H1 (cell line): ENCODE measurements around the gene DNAJC16. TPM values are rescaled to one million over a fixed set of nuclear protein-coding genes. Genes with fewer than 3 reads are reported as not detected.
A peak's percentile ranks its signal among the peaks of the same experiment; 100 is the strongest.

Experiments
- ATF2 ChIP-seq: IDR thresholded peaks from 2 replicates; pipeline ENCODE4 v1.6.1; 2012; ENCODE audit warnings: low read length, inconsistent platforms
- ATF3 ChIP-seq: IDR thresholded peaks from 2 replicates; pipeline ENCODE4 v1.6.1; 2011; ENCODE audit warnings: low read depth, mild to moderate bottlenecking, low read length; ENCODE audit not compliant: insufficient read depth
- CTCF ChIP-seq, 3 experiments: IDR thresholded peaks; 1 replicate in 2 of 3; 2 replicates in 1 of 3; pipeline versions ENCODE4 v1.5.1 to v1.6.1; 2011; ENCODE audit warnings: low read length in 3 of 3, mild to moderate bottlenecking in 3 of 3, inconsistent platforms in 2 of 3, low read depth in 1 of 3, moderate library complexity in 1 of 3; ENCODE audit not compliant: insufficient read depth in 1 of 3; ENCODE audit errors: control extremely low read depth in 1 of 3
- EGR1 ChIP-seq: IDR thresholded peaks from 2 replicates; pipeline ENCODE4 v1.6.1; 2011; ENCODE audit warnings: low read depth, low read length, borderline replicate concordance
- HDAC6 ChIP-seq: IDR thresholded peaks from one replicate; pipeline ENCODE4 v1.7.1; 2012; ENCODE audit warnings: low read depth, mild to moderate bottlenecking, inconsistent platforms, low read length, moderate library complexity
- JUN ChIP-seq: IDR thresholded peaks from 2 replicates; pipeline ENCODE4 v1.6.1; 2011; ENCODE audit warnings: low read depth, mild to moderate bottlenecking, improper control_type of control experiment, low read length
- KDM1A ChIP-seq: fragments of 200-600, 300-600 bp; sonication (generic); IDR thresholded peaks from 2 replicates; pipeline ENCODE4 v1.7.1; 2016; ENCODE audit warnings: mild to moderate bottlenecking, low read length, borderline replicate concordance
- NRF1 ChIP-seq: IDR thresholded peaks from 2 replicates; pipeline ENCODE4 v1.6.1; 2011; ENCODE audit warnings: mild to moderate bottlenecking, low read depth, low read length, improper control_type of control experiment
- PHF8 ChIP-seq: fragments of 200-600 bp; sonication (generic); conservative IDR thresholded peaks from 2 replicates; pipeline ENCODE4 v1.7.1; 2012; ENCODE audit warnings: low read depth, mild to moderate bottlenecking, inconsistent platforms, low read length, moderate library complexity
- RFX5 ChIP-seq: IDR thresholded peaks from 2 replicates; pipeline ENCODE4 v1.6.1; 2011; ENCODE audit warnings: low read depth, low read length, improper control_type of control experiment, borderline replicate concordance
- RXRA ChIP-seq: IDR thresholded peaks from 2 replicates; pipeline ENCODE4 v1.6.1; 2011; ENCODE audit warnings: low read depth, mild to moderate bottlenecking, low read length, moderate library complexity; ENCODE audit not compliant: insufficient read depth
- SAP30 ChIP-seq: fragments of 300-600 bp; sonication (generic); IDR thresholded peaks from 2 replicates; pipeline ENCODE4 v1.7.1; 2012; ENCODE audit warnings: low read length, moderate library complexity, mild to moderate bottlenecking, inconsistent platforms; ENCODE audit not compliant: insufficient read depth, insufficient replicate concordance
- SIRT6 ChIP-seq: IDR thresholded peaks from one replicate; pipeline ENCODE4 v1.7.1; 2012; ENCODE audit warnings: low read length, inconsistent platforms
- SRF ChIP-seq: IDR thresholded peaks from 2 replicates; pipeline ENCODE4 v1.6.1; 2011; ENCODE audit warnings: mild to moderate bottlenecking, low read depth, low read length, moderate library complexity
- TAF1 ChIP-seq: IDR thresholded peaks from 2 replicates; pipeline ENCODE4 v1.6.1; 2011; ENCODE audit warnings: mild to moderate bottlenecking, low read depth, low read length
- TAF7 ChIP-seq: optimal IDR thresholded peaks from 2 replicates; pipeline ENCODE3; 2011; ENCODE audit warnings: low read depth, mild to moderate bottlenecking, inconsistent platforms, low read length, moderate library complexity, borderline replicate concordance
- TEAD4 ChIP-seq: IDR thresholded peaks from 2 replicates; pipeline ENCODE4 v1.6.1; 2012; ENCODE audit warnings: low read depth, low read length, inconsistent platforms, mixed read lengths
- ZNF274 ChIP-seq: IDR thresholded peaks from 2 replicates; pipeline ENCODE4 v1.7.0; 2012; ENCODE audit warnings: low read length, borderline replicate concordance; ENCODE audit errors: extremely low read depth
- polyA plus RNA-seq, 7 experiments: library from polyadenylated mRNA; depleted of rRNA in 3 of 7; stranded (reverse) in 5 of 7; unstranded in 2 of 7; fragments of >200 nt in 5 of 7; fragments of 200-250 nt in 2 of 7; gene quantifications; 1 replicate in 5 of 7; 2 replicates in 1 of 7; 4 replicates in 1 of 7; pipeline versions ENCODE4 v1.2.1 to v1.2.3, GENCODE V29; 2011 to 2013; ENCODE audit warnings: missing spikeins in 2 of 7, mixed read lengths in 2 of 7
- total RNA-seq: library from RNA; stranded (reverse); fragmentation: NEBNext Ultra II Directional; extraction: Animal tissue kit (Norgen Biotek cat#: 25700); gene quantifications from 2 replicates; pipeline ENCODE4 v1.2.1, GENCODE V29; 2021

The DNAJC16 gene
- total and polyA plus RNA-seq, 2 of the 8 experiments (the other 6 are each of a cell fraction or from before 2014, with no cell fraction given): 7.9 to 23.3 TPM

DNA sequence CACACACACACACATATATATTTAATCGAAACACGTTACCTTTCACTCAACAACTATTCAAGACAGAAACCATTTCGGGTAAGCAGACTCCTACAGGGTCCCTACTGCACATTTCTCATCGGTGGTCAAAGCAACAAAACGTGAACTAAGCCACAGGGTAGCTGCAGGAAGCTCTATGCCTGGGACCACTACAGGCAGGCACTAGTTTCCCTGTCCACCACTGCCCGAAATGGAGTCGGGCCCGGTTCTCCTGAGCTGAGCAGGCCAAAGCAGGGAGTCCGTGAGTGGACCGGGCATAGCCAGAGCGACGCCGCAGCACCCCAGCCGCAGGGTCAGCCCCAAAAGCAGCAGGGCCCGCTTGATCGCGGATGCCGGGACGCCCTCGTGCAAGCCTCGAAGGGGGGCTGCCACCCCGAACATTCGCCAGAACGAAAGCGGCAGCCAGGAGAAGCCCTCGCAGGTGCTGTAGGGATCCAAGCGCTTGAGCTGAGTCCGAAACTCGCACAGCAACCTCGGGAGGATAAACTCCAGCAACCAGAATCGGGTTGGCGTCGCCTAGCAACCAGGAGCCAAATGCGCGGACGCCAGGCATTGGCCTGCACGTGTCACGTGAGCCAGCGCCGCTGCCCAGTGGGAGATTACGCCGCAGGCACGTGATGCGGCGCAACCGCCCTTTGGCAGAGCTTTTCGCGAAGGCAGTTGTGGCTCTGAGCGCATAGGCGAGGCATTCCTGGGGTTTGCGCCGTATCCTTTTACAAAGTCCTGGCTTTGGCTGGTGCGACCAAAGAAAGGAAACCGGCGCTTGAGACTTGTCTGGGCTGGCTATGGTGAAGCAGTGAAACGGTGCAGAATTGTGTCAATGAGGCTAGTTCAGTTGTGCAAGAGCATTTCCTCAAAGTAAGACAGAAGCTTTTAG, 76.7 kb downstream of the DNAJC16 start (continued):
- TF ChIP-seq SAP30 (no peak), TAF1 (peak; percentile 60; the same call in 1 of the 2 replicates), CTCF (IDR thresholded peaks at IDR 0.05; ENCODE audit: control extremely low read depth in 1 of 3, insufficient read depth in 1 of 3, low read depth in 1 of 3, low read length in 3 of 3) (no peak), ATF2 (no peak), RFX5 (peak; percentile 57), ZNF274 (no peak), KDM1A (0 out of 2 replicates have a peak, but pooled peaks have one; percentile 31), NRF1 (no peak), JUN (no peak), SIRT6 (no peak), SRF (no peak), EGR1 (no peak), RXRA (no peak), TAF7 (no peak), HDAC6 (no peak), PHF8 (peak; percentile 41; the same call in 1 of the 2 replicates), ATF3 (peak; percentile 98), TEAD4 (peak; percentile 64; the same call in 1 of the 2 replicates)
